Epithelial cell of esophagus (primary cell): ENCODE data around the gene PWWP2B.

ENCODE experiments used
- DNase-seq: peaks from one replicate; pipeline ENCODE4 v3.0.0; 2010; ENCODE audit warnings: low read depth
- H3K4me3 ChIP-seq: 2 replicates; pipeline ENCODE4 v1.5.1; 2011; ENCODE audit warnings: mild to moderate bottlenecking, low read length, control low read depth
- TF ChIP-seq, protein P1 (sequence below): IDR thresholded peaks from 2 replicates; pipeline ENCODE4 v1.5.1; 2011; ENCODE audit warnings: low read depth, mild to moderate bottlenecking, low read length, control low read depth, inconsistent platforms; ENCODE audit not compliant: insufficient read depth; ENCODE audit errors: missing control alignments

Gene PWWP2B

DNA sequence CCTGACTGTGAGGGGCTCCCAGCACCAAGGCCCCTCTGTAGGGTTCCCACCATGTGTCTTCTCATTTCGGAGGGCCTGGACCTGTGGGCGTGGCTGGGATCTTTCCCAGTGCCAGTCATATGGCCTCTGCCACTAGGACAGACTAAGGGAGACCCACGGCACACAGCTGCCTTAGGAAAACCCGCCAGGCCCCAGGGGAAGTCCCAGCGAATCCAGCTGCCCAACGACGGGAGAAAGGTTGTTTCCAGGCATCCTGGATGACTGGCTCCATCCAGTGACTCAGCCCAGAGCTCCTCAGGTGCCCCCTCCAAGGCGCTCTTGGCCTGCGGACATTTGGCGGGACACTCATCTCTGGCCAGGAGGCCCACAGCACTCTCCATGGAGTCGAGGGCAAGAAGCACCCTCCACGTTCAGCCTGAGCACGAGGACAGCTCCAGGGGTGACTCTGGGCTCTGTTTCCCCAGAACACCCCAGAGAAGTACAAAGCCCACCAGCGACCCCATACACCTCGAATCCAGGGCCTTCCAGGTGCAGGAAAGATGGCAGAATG, 39.9 kb downstream of the PWWP2B start:
- DNase-seq = no peak
- no peak overlapping the region for H3K4me3 ChIP-seq
- TF ChIP-seq, protein P1, sequence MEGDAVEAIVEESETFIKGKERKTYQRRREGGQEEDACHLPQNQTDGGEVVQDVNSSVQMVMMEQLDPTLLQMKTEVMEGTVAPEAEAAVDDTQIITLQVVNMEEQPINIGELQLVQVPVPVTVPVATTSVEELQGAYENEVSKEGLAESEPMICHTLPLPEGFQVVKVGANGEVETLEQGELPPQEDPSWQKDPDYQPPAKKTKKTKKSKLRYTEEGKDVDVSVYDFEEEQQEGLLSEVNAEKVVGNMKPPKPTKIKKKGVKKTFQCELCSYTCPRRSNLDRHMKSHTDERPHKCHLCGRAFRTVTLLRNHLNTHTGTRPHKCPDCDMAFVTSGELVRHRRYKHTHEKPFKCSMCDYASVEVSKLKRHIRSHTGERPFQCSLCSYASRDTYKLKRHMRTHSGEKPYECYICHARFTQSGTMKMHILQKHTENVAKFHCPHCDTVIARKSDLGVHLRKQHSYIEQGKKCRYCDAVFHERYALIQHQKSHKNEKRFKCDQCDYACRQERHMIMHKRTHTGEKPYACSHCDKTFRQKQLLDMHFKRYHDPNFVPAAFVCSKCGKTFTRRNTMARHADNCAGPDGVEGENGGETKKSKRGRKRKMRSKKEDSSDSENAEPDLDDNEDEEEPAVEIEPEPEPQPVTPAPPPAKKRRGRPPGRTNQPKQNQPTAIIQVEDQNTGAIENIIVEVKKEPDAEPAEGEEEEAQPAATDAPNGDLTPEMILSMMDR = no peak

DNA sequence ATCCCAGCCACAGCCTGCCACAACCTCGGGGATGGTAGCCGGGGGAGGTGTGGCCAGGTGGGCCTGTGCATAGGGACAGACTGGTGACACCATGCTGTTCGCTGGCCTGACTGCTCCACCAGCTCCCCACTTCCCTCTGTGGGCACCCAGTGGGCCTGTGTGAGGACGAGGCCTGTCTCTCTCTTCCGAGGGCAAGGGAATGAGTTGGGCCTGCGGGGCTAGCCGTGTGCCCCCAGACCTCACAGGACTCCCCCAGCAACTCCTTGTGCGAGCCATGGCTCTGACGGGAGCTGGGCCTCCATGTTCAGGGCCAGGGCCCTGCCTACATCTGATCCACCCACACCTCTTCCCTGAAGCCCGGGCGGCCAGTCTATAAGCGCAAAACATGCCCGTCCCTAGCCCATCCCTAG, 40.5 kb downstream of the PWWP2B start:
- no peak overlapping the region for H3K4me3 ChIP-seq
- no peak for DNase-seq
- TF ChIP-seq, protein P1 = no peak

DNA sequence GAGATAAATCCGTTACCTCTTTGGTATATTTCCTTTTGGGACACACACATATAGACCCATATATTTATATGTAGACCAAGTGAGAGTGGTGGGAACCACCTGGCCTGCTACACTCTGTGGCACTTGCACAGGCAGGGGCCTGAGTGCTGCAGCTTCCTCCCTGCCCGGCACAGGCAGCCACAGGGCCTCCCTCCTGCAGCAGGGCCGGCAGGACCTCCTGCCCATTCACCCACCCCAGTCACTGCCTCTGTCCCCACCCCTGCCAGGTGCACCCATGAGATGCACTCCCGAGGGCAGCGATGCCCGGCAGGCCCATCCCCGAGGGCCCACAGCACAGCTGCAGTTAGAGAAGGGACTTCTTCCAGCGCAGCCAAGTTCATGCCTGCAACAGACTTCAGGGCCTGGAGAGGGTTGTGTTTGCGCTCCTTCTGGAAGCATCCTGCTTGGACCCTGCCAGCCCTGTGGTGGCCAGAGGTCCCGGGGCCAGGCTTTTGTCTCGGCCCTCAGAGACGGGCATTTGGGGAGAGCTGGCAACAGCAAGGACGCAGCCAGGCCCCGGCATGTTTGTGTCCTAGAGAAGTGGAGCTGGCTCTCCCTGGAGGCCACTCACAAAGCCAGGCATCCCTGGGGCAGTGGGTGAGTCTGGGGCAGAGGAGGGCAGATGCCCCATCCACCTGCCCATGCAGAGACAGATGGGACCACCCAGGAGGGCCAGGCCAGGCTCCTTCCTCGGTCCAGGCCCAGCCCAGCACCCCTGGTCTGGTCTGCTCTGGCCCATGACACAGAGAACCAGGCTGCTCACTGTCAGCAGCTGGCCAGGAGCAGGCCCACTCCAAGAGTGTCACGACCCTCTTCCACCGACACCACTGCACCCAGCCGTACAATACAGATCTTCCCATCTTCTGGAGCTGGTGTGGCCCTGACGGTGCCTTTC, 41.4 kb downstream of the PWWP2B start:
- TF ChIP-seq, protein P1 = no peak

DNA sequence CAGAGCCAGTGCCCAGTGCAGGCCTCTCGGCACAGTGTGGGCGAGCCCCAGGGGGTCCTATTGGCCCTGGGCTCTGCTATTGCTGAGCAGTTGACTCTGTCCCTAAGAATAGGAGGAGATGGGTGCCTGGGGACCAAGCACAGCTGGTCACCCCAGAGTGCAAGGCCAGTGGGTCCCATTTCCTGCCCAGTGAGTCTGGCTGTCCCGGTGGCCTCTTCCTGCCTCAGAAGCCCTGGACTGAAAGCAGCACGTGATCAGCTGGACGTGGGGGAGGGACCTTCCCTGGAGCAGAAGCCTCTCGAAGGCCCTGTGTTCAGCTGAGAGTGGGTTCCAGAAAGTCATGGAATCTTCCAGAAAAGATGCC, 42.0 kb downstream of the PWWP2B start:
- H3K4me3 ChIP-seq = no peak overlapping the region
- DNase-seq = no peak
- TF ChIP-seq, protein P1 = no peak

More for the DNA sequence above, 41.4 kb downstream of the PWWP2B start:
- no peak for DNase-seq
- no peak overlapping the region for H3K4me3 ChIP-seq

DNA sequence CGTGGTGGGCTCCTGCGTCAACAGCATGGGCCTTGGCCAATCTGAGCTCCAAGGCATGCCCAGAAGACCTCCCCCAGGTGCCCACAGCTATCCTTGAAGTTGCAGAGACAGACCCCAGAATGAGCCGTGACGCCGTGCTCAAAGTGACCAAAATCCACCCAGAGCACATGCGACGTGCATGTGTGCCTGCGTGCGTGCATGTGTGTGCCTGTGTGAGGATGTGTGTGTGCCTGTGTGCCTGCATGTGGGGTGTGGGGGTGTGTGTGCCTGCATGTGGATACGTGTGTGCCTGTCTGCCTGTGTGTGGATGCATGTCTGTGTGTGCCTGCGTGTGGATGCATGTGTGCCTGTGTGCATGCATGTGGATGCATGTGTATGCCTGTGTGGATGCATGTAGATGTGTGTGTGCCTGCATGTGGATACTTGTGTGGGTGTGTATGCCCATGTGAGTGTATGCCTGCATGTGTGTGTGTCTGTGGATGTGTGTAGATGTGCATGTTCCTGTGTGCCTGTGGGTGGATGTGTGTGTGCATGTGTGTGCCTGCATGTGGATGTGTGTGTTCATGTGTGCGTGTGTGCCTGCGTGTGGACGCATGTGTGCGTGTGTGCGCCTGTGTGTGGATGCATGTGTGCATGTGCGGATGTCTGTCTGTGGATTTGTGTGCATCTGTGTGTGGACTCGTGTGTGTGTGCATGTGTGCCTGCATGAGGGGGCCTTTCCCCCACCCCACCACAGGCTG, 42.6 kb downstream of the PWWP2B start:
- DNase-seq = no peak
- no peak overlapping the region for H3K4me3 ChIP-seq
- TF ChIP-seq, protein P1 = no peak

DNA sequence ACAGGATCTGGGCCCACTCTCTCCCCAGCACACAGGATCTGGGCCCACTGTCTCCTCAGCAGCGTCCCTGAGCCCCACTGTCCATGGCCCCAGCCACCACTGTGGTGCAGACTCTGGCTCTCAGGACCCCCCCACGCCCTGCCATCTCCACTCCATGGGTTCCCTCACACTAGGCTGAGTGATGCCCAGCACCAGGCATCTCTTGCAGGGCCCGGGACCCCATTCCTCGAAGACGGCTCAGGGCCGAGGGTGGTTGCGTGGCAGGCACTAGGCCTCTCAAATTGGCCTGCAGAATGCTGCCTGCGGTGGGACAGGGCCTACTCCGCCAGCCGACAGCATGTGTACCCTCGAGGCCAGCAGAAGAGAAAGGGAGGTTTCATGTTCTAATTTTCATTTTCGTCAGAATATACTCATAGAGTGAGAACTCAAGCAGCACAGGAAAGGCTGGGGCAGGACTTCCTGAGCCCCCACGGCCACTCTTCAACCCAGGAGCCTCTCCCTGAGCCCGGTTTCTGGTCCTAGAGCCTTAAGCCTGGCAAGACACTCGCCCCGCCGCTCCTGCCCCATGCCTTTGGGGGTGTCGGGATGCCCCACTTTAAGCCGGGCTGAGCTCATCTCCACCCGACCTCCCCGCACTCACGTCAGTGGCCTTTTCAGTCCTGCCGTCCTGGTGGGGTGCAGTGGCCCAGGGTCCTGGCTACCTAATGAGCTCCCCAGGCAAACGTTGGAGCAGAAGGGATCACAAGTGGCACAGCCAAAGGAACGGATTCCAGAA, 44.0 kb downstream of the PWWP2B start:
- TF ChIP-seq, protein P1 = no peak
- no peak overlapping the region for H3K4me3 ChIP-seq
- no peak for DNase-seq
